GM12878 (cell line): Measurements from ENCODE around the gene PITPNM1. TPM values are rescaled to one million over a fixed set of nuclear protein-coding genes. Genes with fewer than 3 reads are reported as not detected.

Source experiments
- EED ChIP-seq: sonication (generic); IDR thresholded peaks from 2 replicates; pipeline ENCODE4 v1.6.1; 2016; ENCODE audit warnings: antibody characterized with exemption, low read depth
- EP300 ChIP-seq, 2 experiments: fragments of 150-350 bp in 1 of 2; IDR thresholded peaks; 2 replicates each; pipeline ENCODE4 v1.6.1; 2011 to 2012; ENCODE audit warnings: low read depth in 2 of 2, low read length in 2 of 2, borderline replicate concordance in 1 of 2, improper control_type of control experiment in 1 of 2, inconsistent platforms in 1 of 2; ENCODE audit not compliant: control insufficient read depth in 1 of 2
- NR2C2 ChIP-seq: IDR thresholded peaks from 2 replicates; pipeline ENCODE4 v1.6.1; 2011; ENCODE audit warnings: borderline replicate concordance, low read depth; ENCODE audit not compliant: control insufficient read depth, insufficient read length
- STAT1 ChIP-seq: fragments of 450-650 bp; conservative IDR thresholded peaks from 2 replicates; pipeline ENCODE4 v1.6.1; 2014; ENCODE audit warnings: antibody characterized with exemption, mild to moderate bottlenecking
- ZSCAN29 ChIP-seq: fragments of 450-650 bp; IDR thresholded peaks from 2 replicates; pipeline ENCODE4 v1.6.1; 2017; ENCODE audit warnings: mild to moderate bottlenecking, moderate library complexity
- polyA plus RNA-seq, 11 experiments: library from polyadenylated mRNA; depleted of rRNA in 4 of 11; unstranded in 6 of 11; stranded (reverse) in 5 of 11; fragments of >200 nt; fragmentation: Nextera tagmentation in 4 of 11; fragmentation: Illumina TruSeq in 1 of 11; extraction: Ambion mirVana in 4 of 11; extraction: Trizol in 1 of 11; gene quantifications; 1 replicate in 1 of 11; 2 replicates in 10 of 11; pipeline versions ENCODE4 v1.2.1 to v1.2.3, GENCODE V29; 2011 to 2016; ENCODE audit warnings: inconsistent platforms in 2 of 11, missing spikeins in 2 of 11, low read depth in 1 of 11
- total RNA-seq, 4 experiments: library from RNA; depleted of rRNA in 3 of 4; stranded (reverse); fragments of >200 nt in 3 of 4; fragmentation: Illumina TruSeq in 1 of 4; extraction: Trizol in 1 of 4; gene quantifications; 2 replicates each; pipeline versions ENCODE4 v1.2.1 to v1.2.3, GENCODE V29; 2013 to 2021
- TF ChIP-seq, protein P1 (sequence below): fragments of 450-650 bp; IDR thresholded peaks from 2 replicates; pipeline ENCODE4 v1.6.1; 2017; ENCODE audit warnings: mild to moderate bottlenecking, moderate library complexity
- TF ChIP-seq, protein P2 (sequence below): fragments of 450-650 bp; IDR thresholded peaks from 2 replicates; pipeline ENCODE4 v1.6.1; 2016; ENCODE audit warnings: mild to moderate bottlenecking
- TF ChIP-seq, protein P3 (sequence below): IDR thresholded peaks from 2 replicates; pipeline ENCODE4 v1.6.1; 2012; ENCODE audit warnings: low read depth, low read length, improper control_type of control experiment
- TF ChIP-seq, protein P4 (sequence below), 3 experiments: IDR thresholded peaks in 2 of 3; conservative IDR thresholded peaks in 1 of 3; 2 replicates each; pipeline ENCODE4 v1.5.1; 2011; ENCODE audit warnings: low read depth in 3 of 3, low read length in 3 of 3, mild to moderate bottlenecking in 3 of 3, control low read depth in 2 of 3, moderate library complexity in 2 of 3, inconsistent platforms in 1 of 3, mixed read lengths in 1 of 3; ENCODE audit not compliant: control insufficient read depth in 2 of 3, insufficient read depth in 1 of 3; ENCODE audit errors: extremely low read depth in 1 of 3

The PITPNM1 gene
- total and polyA plus RNA-seq, 10 of the 15 experiments (the other 5 are each of a cell fraction or from before 2014, with no cell fraction given): 0.11 to 56.8 (median 16.5) TPM

DNA sequence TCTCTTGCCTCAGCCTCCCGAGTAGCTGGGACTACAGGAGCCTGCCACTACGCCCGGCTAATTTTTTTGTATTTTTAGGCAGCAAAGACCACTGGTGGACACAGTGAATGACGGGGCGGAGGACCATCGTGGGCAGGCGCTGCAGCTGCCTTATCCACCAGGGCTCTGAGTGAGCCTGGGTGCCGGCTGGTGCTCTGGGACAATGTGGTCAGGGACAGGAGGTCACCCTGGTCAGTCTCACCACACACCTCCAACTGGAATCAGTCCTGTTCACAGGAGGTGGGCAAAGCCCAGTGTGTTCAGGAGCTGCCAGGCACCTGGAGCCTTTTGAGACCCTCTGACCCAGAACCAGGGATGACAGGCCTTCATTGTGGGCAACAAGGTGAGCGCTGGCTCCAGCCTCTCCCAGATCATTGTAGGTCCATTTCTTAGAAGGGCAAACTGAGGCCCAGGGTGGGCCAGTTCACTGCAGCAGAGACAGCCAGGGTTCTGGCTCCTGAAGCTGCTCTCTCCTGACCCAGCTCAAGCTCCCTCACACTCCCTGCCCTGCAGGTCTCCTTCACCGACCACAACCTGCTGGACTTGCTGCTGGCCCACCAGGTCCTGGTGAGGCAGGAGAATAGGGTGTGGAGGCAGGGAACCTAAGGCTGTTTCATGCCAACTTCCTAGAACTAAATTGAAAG lies 33.8 kb upstream of the PITPNM1 start (continued):
- TF ChIP-seq, protein P1, sequence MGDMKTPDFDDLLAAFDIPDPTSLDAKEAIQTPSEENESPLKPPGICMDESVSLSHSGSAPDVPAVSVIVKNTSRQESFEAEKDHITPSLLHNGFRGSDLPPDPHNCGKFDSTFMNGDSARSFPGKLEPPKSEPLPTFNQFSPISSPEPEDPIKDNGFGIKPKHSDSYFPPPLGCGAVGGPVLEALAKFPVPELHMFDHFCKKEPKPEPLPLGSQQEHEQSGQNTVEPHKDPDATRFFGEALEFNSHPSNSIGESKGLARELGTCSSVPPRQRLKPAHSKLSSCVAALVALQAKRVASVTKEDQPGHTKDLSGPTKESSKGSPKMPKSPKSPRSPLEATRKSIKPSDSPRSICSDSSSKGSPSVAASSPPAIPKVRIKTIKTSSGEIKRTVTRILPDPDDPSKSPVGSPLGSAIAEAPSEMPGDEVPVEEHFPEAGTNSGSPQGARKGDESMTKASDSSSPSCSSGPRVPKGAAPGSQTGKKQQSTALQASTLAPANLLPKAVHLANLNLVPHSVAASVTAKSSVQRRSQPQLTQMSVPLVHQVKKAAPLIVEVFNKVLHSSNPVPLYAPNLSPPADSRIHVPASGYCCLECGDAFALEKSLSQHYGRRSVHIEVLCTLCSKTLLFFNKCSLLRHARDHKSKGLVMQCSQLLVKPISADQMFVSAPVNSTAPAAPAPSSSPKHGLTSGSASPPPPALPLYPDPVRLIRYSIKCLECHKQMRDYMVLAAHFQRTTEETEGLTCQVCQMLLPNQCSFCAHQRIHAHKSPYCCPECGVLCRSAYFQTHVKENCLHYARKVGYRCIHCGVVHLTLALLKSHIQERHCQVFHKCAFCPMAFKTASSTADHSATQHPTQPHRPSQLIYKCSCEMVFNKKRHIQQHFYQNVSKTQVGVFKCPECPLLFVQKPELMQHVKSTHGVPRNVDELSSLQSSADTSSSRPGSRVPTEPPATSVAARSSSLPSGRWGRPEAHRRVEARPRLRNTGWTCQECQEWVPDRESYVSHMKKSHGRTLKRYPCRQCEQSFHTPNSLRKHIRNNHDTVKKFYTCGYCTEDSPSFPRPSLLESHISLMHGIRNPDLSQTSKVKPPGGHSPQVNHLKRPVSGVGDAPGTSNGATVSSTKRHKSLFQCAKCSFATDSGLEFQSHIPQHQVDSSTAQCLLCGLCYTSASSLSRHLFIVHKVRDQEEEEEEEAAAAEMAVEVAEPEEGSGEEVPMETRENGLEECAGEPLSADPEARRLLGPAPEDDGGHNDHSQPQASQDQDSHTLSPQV: no peak
- TF ChIP-seq, protein P2, sequence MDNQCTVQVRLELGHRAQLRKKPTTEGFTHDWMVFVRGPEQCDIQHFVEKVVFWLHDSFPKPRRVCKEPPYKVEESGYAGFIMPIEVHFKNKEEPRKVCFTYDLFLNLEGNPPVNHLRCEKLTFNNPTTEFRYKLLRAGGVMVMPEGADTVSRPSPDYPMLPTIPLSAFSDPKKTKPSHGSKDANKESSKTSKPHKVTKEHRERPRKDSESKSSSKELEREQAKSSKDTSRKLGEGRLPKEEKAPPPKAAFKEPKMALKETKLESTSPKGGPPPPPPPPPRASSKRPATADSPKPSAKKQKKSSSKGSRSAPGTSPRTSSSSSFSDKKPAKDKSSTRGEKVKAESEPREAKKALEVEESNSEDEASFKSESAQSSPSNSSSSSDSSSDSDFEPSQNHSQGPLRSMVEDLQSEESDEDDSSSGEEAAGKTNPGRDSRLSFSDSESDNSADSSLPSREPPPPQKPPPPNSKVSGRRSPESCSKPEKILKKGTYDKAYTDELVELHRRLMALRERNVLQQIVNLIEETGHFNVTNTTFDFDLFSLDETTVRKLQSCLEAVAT: no peak
- TF ChIP-seq, protein P3, sequence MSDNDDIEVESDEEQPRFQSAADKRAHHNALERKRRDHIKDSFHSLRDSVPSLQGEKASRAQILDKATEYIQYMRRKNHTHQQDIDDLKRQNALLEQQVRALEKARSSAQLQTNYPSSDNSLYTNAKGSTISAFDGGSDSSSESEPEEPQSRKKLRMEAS: no peak
- TF ChIP-seq STAT1 (no peak), EP300 (IDR thresholded peaks at IDR 0.05; ENCODE audit: borderline replicate concordance in 1 of 2, control insufficient read depth in 1 of 2, low read depth in 2 of 2, low read length in 2 of 2) (no peak), EED (no peak), ZSCAN29 (no peak), NR2C2 (no peak)
- TF ChIP-seq, protein P4, sequence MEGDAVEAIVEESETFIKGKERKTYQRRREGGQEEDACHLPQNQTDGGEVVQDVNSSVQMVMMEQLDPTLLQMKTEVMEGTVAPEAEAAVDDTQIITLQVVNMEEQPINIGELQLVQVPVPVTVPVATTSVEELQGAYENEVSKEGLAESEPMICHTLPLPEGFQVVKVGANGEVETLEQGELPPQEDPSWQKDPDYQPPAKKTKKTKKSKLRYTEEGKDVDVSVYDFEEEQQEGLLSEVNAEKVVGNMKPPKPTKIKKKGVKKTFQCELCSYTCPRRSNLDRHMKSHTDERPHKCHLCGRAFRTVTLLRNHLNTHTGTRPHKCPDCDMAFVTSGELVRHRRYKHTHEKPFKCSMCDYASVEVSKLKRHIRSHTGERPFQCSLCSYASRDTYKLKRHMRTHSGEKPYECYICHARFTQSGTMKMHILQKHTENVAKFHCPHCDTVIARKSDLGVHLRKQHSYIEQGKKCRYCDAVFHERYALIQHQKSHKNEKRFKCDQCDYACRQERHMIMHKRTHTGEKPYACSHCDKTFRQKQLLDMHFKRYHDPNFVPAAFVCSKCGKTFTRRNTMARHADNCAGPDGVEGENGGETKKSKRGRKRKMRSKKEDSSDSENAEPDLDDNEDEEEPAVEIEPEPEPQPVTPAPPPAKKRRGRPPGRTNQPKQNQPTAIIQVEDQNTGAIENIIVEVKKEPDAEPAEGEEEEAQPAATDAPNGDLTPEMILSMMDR (IDR thresholded peaks at IDR 0.05 in 2 of 3, conservative IDR thresholded peaks at IDR 0.05 in 1 of 3; ENCODE audit: control insufficient read depth in 2 of 3, extremely low read depth in 1 of 3, insufficient read depth in 1 of 3, low read depth in 3 of 3, low read length in 3 of 3): no peak
- TF ChIP-seq, all 136 proteins: peak for 0
